Calu3 (cell line): ENCODE results near the gene POLN. TPM values are rescaled to one million over a fixed set of nuclear protein-coding genes. Genes with fewer than 3 reads are reported as not detected.

Experiments
- BruUV-seq: library from RNA; stranded (reverse); fragments of 400-500 nt; replicated peaks from 2 replicates; lab custom pipeline; 2021; lab: Mats Ljungman, UMichigan
- CTCF ChIA-PET: fragments of 300-600 bp; sonication (Branson Sonifier 250); formaldehyde crosslinking; loops from one replicate; lab custom pipeline; 2022; ENCODE audit warnings: antibody characterized with exemption; lab: Charles Lee
- DNase-seq: peaks from one replicate; pipeline ENCODE4 v3.0.0; 2022
- H3K27ac Mint-ChIP-seq: one replicate; pipeline ENCODE4 v1.8.0; 2022; ENCODE audit warnings: mixed read lengths; ENCODE audit not compliant: unreplicated experiment
- H3K27me3 Mint-ChIP-seq: one replicate; pipeline ENCODE4 v1.8.0; 2022; ENCODE audit warnings: mixed read lengths; ENCODE audit not compliant: unreplicated experiment
- H3K36me3 Mint-ChIP-seq: one replicate; pipeline ENCODE4 v1.8.0; 2022; ENCODE audit warnings: mild to moderate bottlenecking, moderate library complexity, mixed read lengths; ENCODE audit not compliant: insufficient read depth, unreplicated experiment
- H3K4me1 Mint-ChIP-seq: one replicate; pipeline ENCODE4 v1.8.0; 2022; ENCODE audit warnings: mild to moderate bottlenecking, low read depth, mixed read lengths; ENCODE audit not compliant: unreplicated experiment
- H3K4me3 Mint-ChIP-seq: one replicate; pipeline ENCODE4 v1.8.0; 2022; ENCODE audit warnings: mild to moderate bottlenecking, low read depth, moderate library complexity, mixed read lengths; ENCODE audit not compliant: unreplicated experiment
- H3K9me3 Mint-ChIP-seq: one replicate; pipeline ENCODE4 v1.8.0; 2022; ENCODE audit warnings: low read depth, mixed read lengths; ENCODE audit not compliant: unreplicated experiment
- CTCF ChIP-seq: fragments of 200-600 bp; IDR thresholded peaks from one replicate; pipeline ENCODE4 v1.8.0; 2022; ENCODE audit warnings: antibody characterized with exemption; ENCODE audit not compliant: unreplicated experiment
- intact Hi-C: fragments of 100-400 bp; cut with micrococcal nuclease; formaldehyde crosslinking; loops from one replicate; pipeline ENCODE4 v1.10.0; 2022; ENCODE audit not compliant: unreplicated experiment
- total RNA-seq: library from RNA; stranded (reverse); gene quantifications from 2 replicates; pipeline ENCODE4 v1.2.3, GENCODE V29; 2022

The POLN gene
- total RNA-seq, 1 experiment from 2014 or later, result 4.1 TPM

- Mint-ChIP-seq H3K4me3 (no peak overlapping the region), H3K36me3 (peaks cover 4% of the 10 kb centered on the region), H3K27ac (no peak overlapping the region), H3K4me1 (no peaks in the 10 kb centered on the region), H3K9me3 (no peaks in the 10 kb centered on the region), H3K27me3 (no peaks in the 10 kb centered on the region)
- no TSS peak for BruUV-seq
- TF ChIP-seq CTCF, result no peak
- CTCF ChIA-PET, result no interaction called here
- intact Hi-C loops, result no loop called here
- DNase-seq, result no peak
Observed at GRCh38 chr4:2071912-2072867, 169.7 kb downstream of the POLN start.

DNA sequence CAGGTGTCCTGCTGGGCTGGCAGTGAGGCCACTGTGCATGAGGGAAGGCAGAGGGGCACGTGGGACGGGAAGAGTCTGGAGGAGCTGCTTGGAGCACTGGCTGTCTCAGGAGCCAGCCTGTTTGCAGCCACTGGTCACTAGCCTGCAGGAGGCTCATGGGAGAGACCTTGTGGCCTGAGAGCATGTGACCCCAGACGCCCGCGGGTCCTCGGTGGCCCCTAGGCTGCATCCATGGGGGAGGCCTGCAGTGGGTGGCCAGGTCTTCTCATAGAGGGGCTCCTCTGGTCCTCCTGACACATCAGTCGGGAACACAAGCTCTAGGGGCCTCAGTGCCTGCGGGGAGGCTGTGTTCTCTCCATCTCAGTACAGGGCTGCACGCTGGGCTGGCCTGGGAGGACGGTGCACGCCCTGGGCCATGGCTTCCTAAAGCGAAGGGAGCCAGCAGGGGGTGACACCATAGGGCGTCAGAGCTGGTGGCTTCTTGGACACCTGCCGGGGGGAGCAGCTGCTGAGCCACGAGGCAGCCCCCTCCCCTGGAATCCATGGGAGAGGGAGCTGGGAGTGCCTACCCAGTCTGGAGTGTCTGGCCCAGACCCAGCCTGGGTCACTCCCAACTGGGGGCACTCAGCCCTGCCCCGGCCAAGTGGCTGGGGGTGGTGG is 170.5 kb downstream of the POLN start:
- CTCF ChIA-PET, result interaction anchor here (0.6 kb wide), 1 partner anchor 482 kb away, joined by 5 read pairs; no protein-coding TSS in a partner anchor
- no peaks in the 10 kb centered on the region for H3K9me3 Mint-ChIP-seq
- intact Hi-C loops, result no loop called here

DNA sequence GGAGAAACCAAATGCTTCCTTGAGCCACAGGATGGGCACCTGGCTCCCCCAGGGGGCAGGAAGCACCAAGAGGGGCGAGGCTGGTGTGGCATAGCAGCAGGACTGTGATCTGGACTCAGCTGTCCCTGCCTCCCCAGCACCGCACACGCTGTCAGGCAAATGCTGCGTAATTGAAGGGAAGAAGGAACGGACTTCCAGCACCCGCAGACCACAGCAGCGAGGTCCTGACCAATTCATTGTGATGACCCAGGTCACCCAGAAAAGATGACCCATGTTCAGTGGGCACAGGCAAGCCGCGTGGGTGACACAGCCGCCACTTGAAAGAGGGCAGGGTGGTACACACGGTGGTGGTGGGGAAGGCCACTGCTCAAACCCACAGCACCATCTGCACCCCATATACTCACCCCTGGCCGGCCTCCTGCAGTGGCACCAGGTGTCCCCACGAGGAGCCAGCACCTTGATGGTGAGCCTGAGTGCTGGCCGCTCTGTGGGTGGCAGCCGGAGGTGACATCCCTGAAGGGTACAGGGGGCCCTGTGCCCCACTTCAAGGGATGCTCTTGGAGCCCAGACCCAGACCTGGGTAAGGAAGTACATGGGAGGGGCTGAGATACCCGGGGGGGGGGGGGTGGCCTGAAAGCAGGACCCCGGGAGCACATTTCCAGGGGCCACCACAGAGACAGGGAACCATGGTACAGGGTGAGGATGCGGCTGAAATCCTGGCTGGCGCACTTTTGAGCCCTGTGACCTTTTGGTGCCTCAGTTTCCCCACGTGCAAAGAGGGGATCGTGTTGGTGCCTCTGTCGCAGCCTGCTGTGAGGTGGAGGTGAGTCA is 171.3 kb downstream of the POLN start:
- no peaks in the 10 kb centered on the region for H3K27me3 Mint-ChIP-seq
- intact Hi-C loops, result no loop called here
- TF ChIP-seq CTCF, result no peak
- no peak overlapping the region for H3K27ac Mint-ChIP-seq
- no peak overlapping the region for H3K4me3 Mint-ChIP-seq
- no peak for DNase-seq
- CTCF ChIA-PET, result interaction anchor here (0.6 kb wide), 1 partner anchor 482 kb away, joined by 5 read pairs; no protein-coding TSS in a partner anchor
- no peaks in the 10 kb centered on the region for H3K4me1 Mint-ChIP-seq
- H3K36me3 Mint-ChIP-seq, result peaks cover 4% of the 10 kb centered on the region
- no peaks in the 10 kb centered on the region for H3K9me3 Mint-ChIP-seq
- BruUV-seq, result no TSS peak

More for the DNA sequence above, 170.5 kb downstream of the POLN start:
- no peak for DNase-seq
- Mint-ChIP-seq H3K27ac (no peak overlapping the region), H3K36me3 (peaks cover 4% of the 10 kb centered on the region), H3K27me3 (no peaks in the 10 kb centered on the region), H3K4me3 (no peak overlapping the region), H3K4me1 (no peaks in the 10 kb centered on the region)
- TF ChIP-seq CTCF, result no peak
- BruUV-seq, result no TSS peak

GRCh38 chr4:2069986-2070385 is 171.9 kb downstream of the POLN start:
- no peaks in the 10 kb centered on the region for H3K27me3 Mint-ChIP-seq
- no TSS peak for BruUV-seq
- no peak for TF ChIP-seq CTCF
- DNase-seq, result no peak
- no peak overlapping the region for H3K4me3 Mint-ChIP-seq
- CTCF ChIA-PET, result no interaction called here
- H3K36me3 Mint-ChIP-seq, result peaks cover 4% of the 10 kb centered on the region
- H3K9me3 Mint-ChIP-seq, result no peaks in the 10 kb centered on the region
- no peak overlapping the region for H3K27ac Mint-ChIP-seq
- H3K4me1 Mint-ChIP-seq, result no peaks in the 10 kb centered on the region
- intact Hi-C loops, result no loop called here
